Bone marrow (tissue), 2 donors: ENCODE results near the gene MRPS14.
"Not testable (repeated sequence)": the region's sequence is repeated elsewhere in the genome, so short reads cannot be mapped to it uniquely, and the experiment has no call there.

Experiments
- DNase-seq, 2 donors: peaks; one replicate each; lab custom pipeline; 2025; lab: John Stamatoyannopoulos, UW

Gene MRPS14

GRCh38 chr1:175023922-175024242, 657 bp upstream of the MRPS14 start:
- not testable (repeated sequence) for DNase-seq

GRCh38 chr1:175019524-175019923, 3.7 kb downstream of the MRPS14 start:
- DNase-seq: no peak

- DNase-seq: no peak
Observed at GRCh38 chr1:175015243-175015642, 8.0 kb downstream of the MRPS14 start.

GRCh38 chr1:175013445-175013844, 9.8 kb downstream of the MRPS14 start:
- DNase-seq: no peak

- no peak for DNase-seq
Observed at GRCh38 chr1:175009532-175009931, 13.7 kb downstream of the MRPS14 start.

GRCh38 chr1:175005085-175005783, 18.0 kb downstream of the MRPS14 start:
- DNase-seq: no peak

GRCh38 chr1:175003521-175003920, 19.7 kb downstream of the MRPS14 start:
- no peak for DNase-seq

- no peak for DNase-seq
Observed at GRCh38 chr1:175002910-175003517, 20.2 kb downstream of the MRPS14 start.

- no peak for DNase-seq
Observed at GRCh38 chr1:175000697-175001187, 22.5 kb downstream of the MRPS14 start.

GRCh38 chr1:174999936-175000696, 23.1 kb downstream of the MRPS14 start, which contains the start of gene CACYBP:
Gene CACYBP, plus strand, starts transcription at chr1:174999947. Its CDS starts 234 bp downstream, at chr1:175000181.
- DNase-seq: peak in 1 of 2 donors; percentile 60

GRCh38 chr1:174999216-174999935, 23.8 kb downstream of the MRPS14 start:
- DNase-seq: peak; percentile 98

- DNase-seq: peak in 1 of 2 donors; percentile 78
Observed at GRCh38 chr1:174998569-174999215, 24.5 kb downstream of the MRPS14 start.

- DNase-seq: no peak
Observed at GRCh38 chr1:174997041-174997440, 26.2 kb downstream of the MRPS14 start.

GRCh38 chr1:174996476-174996875, 26.7 kb downstream of the MRPS14 start:
- DNase-seq: no peak

- no peak for DNase-seq
Observed at GRCh38 chr1:174995916-174996315, 27.3 kb downstream of the MRPS14 start.

- no peak for DNase-seq
Observed at GRCh38 chr1:174995121-174995520, 28.1 kb downstream of the MRPS14 start.

GRCh38 chr1:174991473-174991872, 31.8 kb downstream of the MRPS14 start:
- DNase-seq: no peak

- peak in 1 of 2 donors; percentile 43 for DNase-seq
Observed at GRCh38 chr1:174990382-174990999, 32.7 kb downstream of the MRPS14 start.

- no peak for DNase-seq
Observed at GRCh38 chr1:174989536-174990220, 33.5 kb downstream of the MRPS14 start.

GRCh38 chr1:174988986-174989385, 34.2 kb downstream of the MRPS14 start:
- no peak for DNase-seq

- DNase-seq: no peak
Observed at GRCh38 chr1:174988539-174988938, 34.7 kb downstream of the MRPS14 start.
